M059J (cell line): ENCODE data around the gene GINS1. TPM values are rescaled to one million over a fixed set of nuclear protein-coding genes. Genes with fewer than 3 reads are reported as not detected.

Experiments
- DNase-seq: peaks from one replicate; pipeline ENCODE4 v3.0.0-alpha.2; 2012; ENCODE audit warnings: low read depth
- total RNA-seq: library from RNA; depleted of rRNA; stranded (reverse); fragments of >200 nt; shearing (Covaris generic); gene quantifications from 2 replicates; pipeline ENCODE4 v1.2.3, GENCODE V29; 2014

The GINS1 gene
- total RNA-seq, 1 experiment from 2014 or later, result 41.3 TPM

DNA sequence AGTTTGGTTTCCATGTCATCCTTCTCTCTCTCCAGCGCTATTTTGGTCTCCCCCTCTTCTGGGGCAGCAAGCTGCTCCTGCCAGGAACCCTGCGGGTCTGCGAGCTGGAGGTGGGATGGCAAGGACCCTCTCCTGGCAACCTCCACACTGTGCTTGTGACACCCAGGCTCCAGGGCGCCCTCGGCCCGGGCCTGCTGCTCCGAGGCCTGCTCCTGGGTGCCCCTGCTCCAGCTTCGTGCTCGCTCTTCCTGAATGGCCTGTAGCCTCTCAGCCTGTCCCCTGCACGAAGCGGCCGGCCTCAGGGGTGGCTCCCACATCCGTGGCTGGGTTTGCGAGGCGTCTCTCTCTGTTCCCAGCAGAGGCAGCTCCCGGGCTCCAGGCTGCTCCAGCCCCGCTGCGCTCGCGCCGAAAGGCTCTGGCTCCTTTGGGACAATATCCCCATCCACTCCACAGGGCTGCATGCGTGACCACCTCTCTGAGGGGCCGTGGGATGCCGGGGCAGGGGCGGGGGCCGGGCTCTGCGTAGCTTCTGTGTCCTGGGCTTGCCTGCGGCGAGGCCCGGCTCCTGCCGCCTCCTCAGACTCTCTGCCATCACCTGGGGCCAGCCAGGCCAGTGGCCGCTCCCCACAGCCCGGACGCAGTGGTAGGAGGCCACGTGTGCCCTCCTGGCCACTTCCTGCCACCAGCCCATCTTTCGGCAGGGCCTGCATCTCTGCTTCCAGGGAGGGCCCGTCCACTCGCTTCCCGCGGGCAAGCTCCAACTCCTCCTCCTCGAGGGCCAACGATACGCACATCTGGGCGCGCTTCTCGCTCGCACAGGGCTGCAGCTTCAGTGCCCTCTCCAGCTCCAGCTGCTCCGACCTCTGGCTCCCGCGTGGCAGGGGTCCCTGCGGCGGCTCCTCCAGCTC is 68.9 kb downstream of the GINS1 start:
- no peak for DNase-seq

DNA sequence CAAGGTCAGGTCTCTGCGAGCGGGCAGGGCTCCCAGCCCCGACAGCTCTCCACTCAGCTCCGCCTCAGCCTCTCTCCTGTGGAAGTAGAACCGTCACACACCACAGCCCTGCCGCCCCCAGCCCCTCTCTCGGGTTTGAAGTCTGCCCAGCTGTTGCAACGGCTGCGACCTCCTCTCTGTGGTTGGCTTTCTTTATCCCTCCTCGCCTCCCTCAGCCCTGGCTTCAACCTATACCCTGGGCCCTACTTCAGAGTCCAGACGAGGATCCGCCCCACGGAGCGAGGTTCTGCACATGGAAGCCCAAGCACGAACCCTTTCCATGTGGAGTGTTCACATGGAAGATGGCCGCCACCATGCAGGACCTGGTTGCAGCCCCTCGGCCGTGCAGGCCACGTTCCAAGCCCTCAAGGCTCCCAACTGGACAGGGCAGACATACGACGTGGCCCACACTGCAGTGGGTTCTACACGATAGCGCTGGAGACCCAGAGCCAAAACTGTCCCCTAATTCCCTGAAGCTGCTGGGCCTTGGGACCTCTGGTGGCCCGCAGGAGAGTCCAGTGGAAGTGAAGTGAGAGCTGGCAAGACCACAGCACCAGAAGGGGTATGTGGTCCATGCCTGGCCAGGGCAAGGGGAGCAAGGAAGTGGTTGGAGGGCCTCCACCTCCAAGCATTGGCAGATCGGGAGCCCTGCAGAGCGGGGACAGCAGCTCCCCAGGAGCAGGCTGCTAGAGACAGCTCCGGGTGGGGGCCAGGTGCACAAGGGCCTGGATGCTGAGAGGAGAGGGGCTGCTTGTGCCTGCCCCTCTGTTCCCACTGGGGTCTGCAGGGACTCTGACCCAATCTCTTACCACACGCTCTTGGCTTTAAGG is 69.8 kb downstream of the GINS1 start:
- no peak for DNase-seq

GRCh38 chr20:25478889-25479568 is 71.6 kb downstream of the GINS1 start:
- no peak for DNase-seq

GRCh38 chr20:25479638-25480037 is 72.2 kb downstream of the GINS1 start:
- no peak for DNase-seq

DNA sequence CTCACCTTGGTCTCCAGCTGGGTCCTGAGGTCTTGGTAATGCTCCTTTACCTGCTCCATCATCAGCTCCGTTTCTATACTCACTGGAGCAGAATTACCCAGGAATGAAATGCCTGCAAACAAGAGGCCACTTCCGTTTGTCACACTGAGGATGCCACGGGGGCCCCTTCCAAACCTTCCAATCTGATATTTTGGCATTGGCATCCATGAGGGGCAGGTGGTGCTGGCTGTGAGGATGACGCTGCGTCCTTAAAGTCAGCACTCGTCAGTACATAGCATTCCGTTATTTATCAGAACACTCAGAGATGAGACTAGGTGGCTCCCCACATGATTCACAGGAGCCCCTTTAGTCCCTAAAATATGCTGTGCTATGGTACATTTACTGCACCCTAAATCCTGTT is 72.7 kb downstream of the GINS1 start:
- DNase-seq, result no peak

DNA sequence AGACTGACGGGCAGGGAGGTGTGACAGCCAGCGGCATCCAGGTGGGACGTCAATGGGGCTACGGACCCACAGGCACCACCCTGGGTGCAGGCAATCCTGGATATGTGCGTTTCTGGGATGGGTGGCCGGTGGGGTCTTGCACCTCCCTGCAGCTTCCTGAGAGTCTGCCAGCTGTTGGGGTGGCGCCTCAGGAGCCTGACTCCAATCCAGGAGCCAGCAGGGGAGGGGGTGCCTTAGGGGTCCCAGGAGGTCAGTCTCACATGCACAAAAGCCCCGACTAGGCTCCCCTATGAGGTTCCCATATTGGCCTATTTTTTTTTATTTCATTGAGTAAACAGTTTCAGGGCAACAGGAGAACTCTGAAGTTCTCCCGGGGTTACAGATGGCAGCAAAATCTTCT is 73.3 kb downstream of the GINS1 start:
- DNase-seq, result no peak

- no peak for DNase-seq
Observed at GRCh38 chr20:25481235-25481917, 73.9 kb downstream of the GINS1 start.

DNA sequence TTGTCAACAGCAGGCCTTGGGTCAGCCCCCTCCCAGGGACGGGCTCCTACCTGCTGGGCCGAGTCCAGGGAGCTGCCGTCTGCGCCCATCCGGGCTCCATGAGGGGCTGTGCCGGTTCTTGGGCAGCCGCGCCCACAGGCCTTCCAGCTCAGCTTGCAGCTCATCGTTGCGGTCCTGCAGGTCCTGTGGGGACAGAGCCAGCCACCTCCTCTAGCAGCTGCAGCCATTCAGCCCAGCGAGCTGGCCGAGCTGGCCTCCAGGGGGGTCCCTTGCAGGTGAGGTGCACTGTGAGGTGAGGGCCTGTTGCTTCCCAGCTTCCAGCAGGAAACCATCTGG is 74.4 kb downstream of the GINS1 start:
- no peak for DNase-seq

DNA sequence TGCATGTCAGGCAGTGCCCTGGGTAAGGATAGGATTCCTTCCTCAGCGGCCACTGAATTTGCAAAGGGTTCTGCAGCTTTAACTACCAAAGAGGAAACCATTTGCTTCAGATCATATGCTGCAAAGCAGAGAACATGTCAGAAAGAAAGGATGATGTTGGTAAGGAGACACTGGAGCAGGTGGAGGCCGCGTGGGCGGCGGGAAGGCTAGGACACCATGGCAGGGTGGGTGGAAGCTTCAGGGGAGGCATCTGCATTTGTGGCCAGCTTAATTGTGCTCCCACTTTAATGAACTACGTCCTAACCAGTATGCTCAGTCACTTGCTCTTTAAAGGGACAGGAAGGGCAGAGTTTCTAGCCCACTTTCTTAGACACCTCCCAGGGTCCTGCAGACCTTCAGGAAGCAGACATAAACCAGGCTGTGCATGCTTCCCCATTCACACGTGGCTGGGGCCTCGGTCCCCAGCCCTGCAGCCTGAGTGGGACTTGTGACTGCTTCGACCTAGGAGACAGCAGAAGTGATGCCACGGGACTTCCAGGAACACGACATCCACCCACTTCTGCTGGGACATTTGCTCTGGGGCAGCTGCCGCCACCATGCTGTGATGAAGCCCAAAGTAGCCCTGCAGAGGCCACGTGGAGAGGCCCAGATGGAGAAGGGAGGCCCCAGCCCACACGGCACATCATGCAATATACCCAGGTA is 76.1 kb downstream of the GINS1 start:
- DNase-seq, result no peak

DNA sequence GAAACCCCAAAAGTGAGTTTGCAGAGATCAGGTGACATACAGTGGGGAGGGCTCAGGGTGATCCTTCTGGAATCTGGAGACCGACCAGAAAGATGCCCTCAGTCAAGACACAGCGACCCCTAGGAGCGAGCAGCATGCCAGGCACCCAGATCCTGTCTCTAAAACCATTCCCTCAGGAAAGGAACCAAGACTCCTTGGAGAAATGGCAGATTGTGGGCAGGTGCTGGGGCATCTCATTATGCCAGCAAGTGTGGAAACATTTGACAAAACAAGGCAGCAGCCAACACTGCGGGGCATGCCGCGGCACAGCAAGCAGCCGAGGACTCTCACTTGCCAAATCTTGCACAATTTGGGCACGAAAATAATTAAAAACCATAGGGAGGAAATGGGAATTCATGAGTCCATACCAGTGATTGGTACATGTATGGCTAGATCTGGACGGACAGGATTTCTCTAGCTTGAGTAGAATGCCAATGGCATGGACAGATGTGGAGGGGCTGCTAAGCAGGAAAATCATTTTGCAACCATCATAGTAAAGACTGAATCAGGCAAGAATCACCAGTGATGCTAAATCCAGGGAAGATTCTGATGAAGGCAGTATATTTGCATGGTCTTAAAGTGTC is 76.9 kb downstream of the GINS1 start:
- DNase-seq, result no peak

DNA sequence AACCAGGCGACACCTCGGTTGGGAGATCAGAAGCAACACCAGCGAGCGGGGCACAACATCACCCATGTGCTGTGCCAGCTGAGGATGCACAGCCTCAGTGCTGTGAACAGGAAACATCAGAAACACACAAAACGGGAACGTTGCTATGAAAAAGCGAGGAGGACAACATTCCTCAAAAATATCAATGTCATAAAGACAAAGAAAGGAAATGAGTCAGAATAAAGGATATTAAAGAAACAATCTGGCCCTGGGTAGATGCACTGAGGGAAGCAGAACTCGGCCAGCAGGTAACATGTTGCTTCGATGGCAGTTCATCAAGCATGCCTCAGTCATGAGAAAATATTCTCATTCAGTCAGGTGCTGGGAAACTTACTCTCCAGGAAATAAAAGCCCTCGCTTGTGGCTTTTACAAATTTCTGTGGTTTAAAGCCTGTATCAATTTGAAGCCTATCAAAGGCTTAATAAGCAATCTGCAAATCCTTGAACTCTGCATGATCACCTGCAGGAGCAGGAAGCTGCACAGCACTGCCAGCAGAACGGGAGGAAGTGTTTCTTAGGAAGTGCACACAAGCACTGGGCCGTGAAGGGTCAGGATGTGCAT is 77.5 kb downstream of the GINS1 start:
- no peak for DNase-seq

- no peak for DNase-seq
Observed at GRCh38 chr20:25485872-25486271, 78.4 kb downstream of the GINS1 start.

DNA sequence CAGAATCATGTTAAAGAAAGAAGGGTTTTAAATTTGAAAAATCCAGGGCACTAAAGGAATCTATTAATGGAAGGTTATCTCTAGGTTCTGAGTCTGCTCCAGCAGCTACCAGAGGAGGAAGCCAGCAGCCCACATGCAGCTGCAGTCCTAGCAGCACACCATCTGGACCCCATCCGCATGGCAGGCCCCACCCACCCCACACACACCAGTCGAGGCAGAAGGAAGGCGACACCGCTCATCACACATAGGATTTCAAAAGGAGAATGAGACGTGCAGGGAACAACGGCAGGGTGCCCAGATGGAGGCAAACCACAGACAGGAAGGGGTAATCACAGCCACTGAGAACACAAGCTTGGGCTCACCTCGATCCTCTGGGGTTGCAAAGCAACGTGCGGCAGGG is 78.9 kb downstream of the GINS1 start:
- no peak for DNase-seq

DNA sequence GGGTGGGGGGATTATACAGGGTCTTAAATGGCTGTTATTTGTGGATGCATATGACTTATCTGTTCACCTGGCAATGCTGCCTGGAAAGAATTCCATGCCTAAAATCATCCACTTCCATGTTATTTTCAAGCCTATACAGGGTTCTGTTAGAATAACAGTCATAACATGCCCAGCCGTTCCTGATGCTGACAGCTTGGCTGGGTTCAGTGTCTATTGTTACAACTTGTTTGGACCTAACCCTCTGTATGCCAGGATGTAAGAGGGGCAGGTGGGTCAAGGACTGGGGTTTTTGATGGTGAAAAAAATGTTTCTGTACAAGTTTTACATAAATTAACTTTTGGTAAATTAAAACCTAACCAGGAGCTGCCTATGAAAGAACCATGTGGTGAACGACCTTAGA is 79.8 kb downstream of the GINS1 start:
- no peak for DNase-seq

- no peak for DNase-seq
Observed at GRCh38 chr20:25487975-25488374, 80.5 kb downstream of the GINS1 start.

GRCh38 chr20:25489221-25489871 is 81.9 kb downstream of the GINS1 start:
- DNase-seq, result no peak

DNA sequence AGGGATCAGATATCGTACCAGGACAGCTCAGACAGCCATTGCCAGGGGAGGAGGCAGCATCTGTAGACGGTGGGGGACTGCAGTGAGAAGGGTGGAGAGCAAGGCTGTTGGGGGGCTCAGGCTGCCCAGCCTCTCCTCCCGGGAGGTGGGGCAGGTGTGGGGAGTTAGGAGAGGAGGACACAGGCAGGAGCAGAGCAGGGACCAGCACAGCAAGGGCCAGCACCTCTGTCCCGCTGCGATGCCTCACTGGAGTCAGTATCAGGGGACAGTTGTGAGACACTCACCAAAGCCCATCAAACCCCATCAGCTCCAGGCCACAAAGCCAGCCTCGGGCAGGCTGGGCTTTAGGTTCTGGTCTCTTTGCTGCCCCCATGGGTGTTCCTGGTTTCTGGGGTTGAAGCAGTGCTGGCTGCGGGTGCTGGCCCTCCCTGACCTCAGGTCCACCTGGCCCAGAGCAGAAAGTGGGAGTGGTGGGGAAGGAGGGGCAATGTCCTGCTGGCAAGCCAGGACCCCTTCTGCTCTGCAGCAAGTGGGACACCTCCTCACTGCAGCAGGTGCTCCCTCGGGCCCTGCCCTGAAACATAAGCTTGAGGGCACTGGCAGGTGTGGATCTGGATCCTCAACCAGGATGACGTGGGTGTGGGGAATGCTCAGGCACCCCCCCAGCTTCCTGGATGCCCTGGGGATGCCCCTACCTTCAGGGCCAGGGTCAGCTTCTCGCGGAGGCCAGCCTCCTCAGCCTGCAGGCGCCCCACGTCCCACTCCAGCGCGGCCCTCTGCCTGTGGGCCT is 83.4 kb downstream of the GINS1 start:
- no peak for DNase-seq

DNA sequence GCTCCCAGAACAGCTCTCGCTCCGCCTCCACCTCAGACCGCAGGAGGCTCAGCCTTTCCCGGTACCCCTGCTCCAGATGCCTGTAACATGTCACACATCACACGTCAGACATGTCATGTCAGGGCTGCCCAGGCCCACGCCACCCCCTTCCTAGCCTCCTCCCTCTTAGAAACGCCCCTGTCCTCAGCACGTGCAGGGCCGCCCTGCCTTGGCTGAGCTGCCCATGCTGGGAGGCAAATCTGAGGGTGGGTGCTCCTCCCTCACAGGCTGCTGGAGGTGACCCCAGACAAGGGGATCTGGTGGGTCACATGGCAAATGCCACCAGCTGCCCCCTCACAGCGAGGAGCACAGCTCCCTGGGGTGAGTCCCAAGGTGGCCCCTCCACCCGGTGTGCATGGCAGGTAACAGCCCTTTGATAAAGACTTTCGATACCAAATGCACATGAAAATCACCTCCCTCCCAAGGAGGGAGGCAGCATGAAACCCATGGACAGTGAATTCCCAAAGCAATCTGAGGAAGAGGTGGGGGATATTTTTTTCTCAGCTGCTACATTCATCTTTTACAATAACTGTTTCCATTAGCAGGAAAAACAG is 84.1 kb downstream of the GINS1 start:
- no peak for DNase-seq

DNA sequence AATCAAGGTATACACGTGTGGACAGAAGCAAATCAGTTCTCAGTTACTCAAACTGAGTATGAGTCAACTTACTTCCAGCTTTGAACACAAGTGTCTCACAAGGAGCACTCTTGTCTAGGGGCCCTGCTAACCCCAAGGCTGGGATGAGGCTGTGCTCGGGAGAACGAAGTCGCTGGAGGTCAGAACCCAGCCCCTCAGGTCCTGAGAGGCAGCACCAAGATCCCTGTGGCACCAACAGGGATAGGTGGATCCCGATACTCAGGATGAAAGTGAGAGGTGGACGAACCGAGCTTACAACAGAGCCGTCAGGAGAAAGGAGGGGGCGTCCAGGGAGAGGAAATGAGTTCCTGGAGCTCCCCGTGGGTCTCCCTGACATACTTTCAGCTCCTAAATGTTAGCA is 85.7 kb downstream of the GINS1 start:
- no peak for DNase-seq
